Activated CD4-positive, alpha-beta T cell treated with anti-CD3 and anti-CD28 coated beads for 24 hours (primary cell): ENCODE measurements around the gene GALNT12.

Experiments
- DNase-seq, 2 donors: peaks; one replicate each; pipeline ENCODE4 v3.0.0-alpha.2; 2020; ENCODE audit warnings: low read depth in 2 of 2

Gene GALNT12

GRCh38 chr9:98880311-98881015, 73.0 kb downstream of the GALNT12 start:
- DNase-seq, result no peak

- no peak for DNase-seq
Observed at GRCh38 chr9:98881356-98881755, 73.9 kb downstream of the GALNT12 start.

GRCh38 chr9:98881836-98882568, 74.5 kb downstream of the GALNT12 start:
- DNase-seq, result no peak

GRCh38 chr9:98882569-98882923, 75.1 kb downstream of the GALNT12 start:
- no peak for DNase-seq

GRCh38 chr9:98883276-98883675, 75.8 kb downstream of the GALNT12 start:
- DNase-seq, result no peak

GRCh38 chr9:98884849-98885248, 77.4 kb downstream of the GALNT12 start:
- DNase-seq, result no peak

GRCh38 chr9:98885575-98886295, 78.3 kb downstream of the GALNT12 start:
- DNase-seq, result no peak

GRCh38 chr9:98886691-98887229, 79.3 kb downstream of the GALNT12 start:
- no peak for DNase-seq

- DNase-seq, result no peak
Observed at GRCh38 chr9:98887918-98888510, 80.5 kb downstream of the GALNT12 start.

GRCh38 chr9:98888801-98889421, 81.4 kb downstream of the GALNT12 start:
- no peak for DNase-seq

- DNase-seq, result no peak
Observed at GRCh38 chr9:98890256-98890655, 82.8 kb downstream of the GALNT12 start.

GRCh38 chr9:98892288-98892687, 84.8 kb downstream of the GALNT12 start:
- no peak for DNase-seq

GRCh38 chr9:98892690-98893089, 85.2 kb downstream of the GALNT12 start:
- DNase-seq, result no peak

- no peak for DNase-seq
Observed at GRCh38 chr9:98894171-98894570, 86.7 kb downstream of the GALNT12 start.

GRCh38 chr9:98894761-98895160, 87.3 kb downstream of the GALNT12 start:
- DNase-seq, result no peak

- no peak for DNase-seq
Observed at GRCh38 chr9:98896632-98897031, 89.2 kb downstream of the GALNT12 start.

- DNase-seq, result no peak
Observed at GRCh38 chr9:98897745-98898144, 90.3 kb downstream of the GALNT12 start.

GRCh38 chr9:98899408-98900056, 92.1 kb downstream of the GALNT12 start:
- DNase-seq, result no peak
